SK-N-SH (cell line): ENCODE data around the gene LATS2. TPM values are rescaled to one million over a fixed set of nuclear protein-coding genes. Genes with fewer than 3 reads are reported as not detected.

Source experiments
- CTCF ChIA-PET: fragments of 300-600, 350-600 bp; formaldehyde crosslinking; extraction: SDS; loops from one replicate; lab custom pipeline; 2021; lab: Yijun Ruan, JAX
- POLR2A ChIA-PET: fragments of 350-600 bp; sonication (Branson Sonifier 250); formaldehyde crosslinking; extraction: SDS; loops from one replicate; lab custom pipeline; 2020; ENCODE audit warnings: antibody characterized with exemption, inconsistent platforms; lab: Yijun Ruan, JAX
- DNase-seq: peaks from one replicate; pipeline ENCODE4 v3.0.0; 2012
- H2AFZ ChIP-seq: fragments of 200-600 bp; sonication (generic); 2 replicates; pipeline ENCODE4 v1.8.1; 2016; ENCODE audit warnings: antibody characterized with exemption, mild to moderate bottlenecking, low read depth
- H3F3A ChIP-seq: fragments of 200-600 bp; sonication (generic); replicated peaks from 2 replicates; pipeline ENCODE3; 2016; ENCODE audit warnings: antibody characterized with exemption, mild to moderate bottlenecking; ENCODE audit not compliant: insufficient read depth
- H3K27ac ChIP-seq, 2 experiments: fragments of 200-500 bp in 1 of 2; fragments of 200-600 bp in 1 of 2; sonication (Bioruptor generic) in 1 of 2; sonication (generic), shearing (Covaris generic) in 1 of 2; 2 replicates each; pipeline versions ENCODE4 v1.5.1 to v1.6.1; 2014 to 2016; ENCODE audit warnings: low read depth in 2 of 2, inconsistent platforms in 1 of 2, low read length in 1 of 2, mild to moderate bottlenecking in 1 of 2, mixed read lengths in 1 of 2
- H3K27me3 ChIP-seq: fragments of 200-600 bp; sonication (generic), shearing (Covaris generic); 2 replicates; pipeline ENCODE4 v1.6.1; 2016; ENCODE audit warnings: mixed run types; ENCODE audit not compliant: insufficient read depth
- H3K36me3 ChIP-seq, 2 experiments: fragments of 200-500 bp in 1 of 2; fragments of 200-600 bp in 1 of 2; sonication (Bioruptor generic) in 1 of 2; sonication (generic) in 1 of 2; replicated peaks in 1 of 2; 2 replicates each; pipeline versions ENCODE3 to v1.5.1; 2014 to 2016; ENCODE audit warnings: low read length in 1 of 2, mild to moderate bottlenecking in 1 of 2; ENCODE audit not compliant: insufficient read depth in 2 of 2, control insufficient read depth in 1 of 2
- H3K4me1 ChIP-seq, 2 experiments: fragments of 200-500 bp in 1 of 2; fragments of 200-600 bp in 1 of 2; sonication (Bioruptor generic) in 1 of 2; sonication (generic), shearing (Covaris generic) in 1 of 2; 2 replicates each; pipeline versions ENCODE4 v1.5.1 to v1.6.1; 2014 to 2016; ENCODE audit warnings: low read depth in 1 of 2, low read length in 1 of 2, mixed run types in 1 of 2; ENCODE audit not compliant: insufficient read depth in 2 of 2, control insufficient read depth in 1 of 2
- H3K4me2 ChIP-seq: fragments of 200-600 bp; sonication (generic), shearing (Covaris generic); 2 replicates; pipeline ENCODE4 v1.6.1; 2017; ENCODE audit warnings: mixed run types
- H3K4me3 ChIP-seq, 2 experiments: fragments of 200-500 bp in 1 of 2; fragments of 200-600 bp in 1 of 2; sonication (Bioruptor generic) in 1 of 2; sonication (generic), shearing (Covaris generic) in 1 of 2; 2 replicates each; pipeline versions ENCODE4 v1.5.1 to v1.8.1; 2014 to 2016; ENCODE audit warnings: low read depth in 2 of 2, inconsistent platforms in 1 of 2, low read length in 1 of 2, mild to moderate bottlenecking in 1 of 2, mixed read lengths in 1 of 2, moderate library complexity in 1 of 2
- H3K79me2 ChIP-seq: fragments of 200-600 bp; sonication (generic); 2 replicates; pipeline ENCODE4 v1.8.1; 2017; ENCODE audit warnings: mild to moderate bottlenecking; ENCODE audit not compliant: insufficient read depth
- H3K9ac ChIP-seq: fragments of 200-600 bp; sonication (generic); 2 replicates; pipeline ENCODE4 v1.6.1; 2017; ENCODE audit warnings: mixed run types
- H3K9me2 ChIP-seq: fragments of 200-600 bp; sonication (generic); 2 replicates; pipeline ENCODE4 v1.6.1; 2017; ENCODE audit warnings: mixed run types
- H3K9me3 ChIP-seq: fragments of 200-600 bp; sonication (generic); 2 replicates; pipeline ENCODE4 v1.6.1; 2017; ENCODE audit warnings: mixed run types, mild to moderate bottlenecking, moderate library complexity
- H4K20me1 ChIP-seq: fragments of 200-600 bp; sonication (generic); 2 replicates; pipeline ENCODE4 v1.6.1; 2017; ENCODE audit warnings: mild to moderate bottlenecking, mixed run types; ENCODE audit not compliant: insufficient read depth
- ELF1 ChIP-seq: IDR thresholded peaks from 2 replicates; pipeline ENCODE4 v1.4.0; 2012
- EP300 ChIP-seq, 2 experiments: IDR thresholded peaks; 2 replicates each; pipeline versions ENCODE4 v1.4.0 to v1.6.1; 2012; ENCODE audit warnings: borderline replicate concordance in 1 of 2, low read depth in 1 of 2, low read length in 1 of 2
- EZH2phosphoT487 ChIP-seq: fragments of 200-600 bp; sonication (generic); IDR thresholded peaks from 2 replicates; pipeline ENCODE4 v1.6.1; 2017; ENCODE audit warnings: low read depth, mixed run types, mild to moderate bottlenecking, antibody characterized with exemption, moderate library complexity, borderline replicate concordance
- FOXM1 ChIP-seq: IDR thresholded peaks from 2 replicates; pipeline ENCODE4 v1.4.0; 2012; ENCODE audit warnings: low read depth, mild to moderate bottlenecking
- MXI1 ChIP-seq: IDR thresholded peaks from 2 replicates; pipeline ENCODE4 v1.6.1; 2012; ENCODE audit warnings: mild to moderate bottlenecking, low read depth, low read length, improper control_type of control experiment
- RAD21 ChIP-seq: IDR thresholded peaks from 2 replicates; pipeline ENCODE4 v1.6.1; 2012; ENCODE audit warnings: mild to moderate bottlenecking, low read length
- RCOR1 ChIP-seq: fragments of 150-350 bp; IDR thresholded peaks from 2 replicates; pipeline ENCODE4 v1.6.1; 2017; ENCODE audit warnings: antibody characterized with exemption, low read length
- SIN3A ChIP-seq: IDR thresholded peaks from 2 replicates; pipeline ENCODE4 v1.6.1; 2012; ENCODE audit warnings: low read depth, mild to moderate bottlenecking, low read length, moderate library complexity, borderline replicate concordance
- SMC3 ChIP-seq: IDR thresholded peaks from 2 replicates; pipeline ENCODE4 v1.6.1; 2012; ENCODE audit warnings: low read depth, low read length, improper control_type of control experiment
- TEAD4 ChIP-seq: IDR thresholded peaks from 2 replicates; pipeline ENCODE4 v1.4.0; 2012; ENCODE audit warnings: mild to moderate bottlenecking, borderline replicate concordance; ENCODE audit not compliant: insufficient read depth
- USF2 ChIP-seq: fragments of 150-350 bp; IDR thresholded peaks from 2 replicates; pipeline ENCODE4 v1.6.1; 2017; ENCODE audit warnings: antibody characterized with exemption, low read length, low read depth, borderline replicate concordance
- YY1 ChIP-seq: IDR thresholded peaks from 2 replicates; pipeline ENCODE4 v1.4.0; 2012; ENCODE audit warnings: low read depth, mild to moderate bottlenecking
- WGBS: methylation state at CpG from one replicate; pipeline ENCODE4 v1.1.6; 2017; ENCODE audit warnings: low lambda C conversion rate; 5-methylcytosine and 5-hydroxymethylcytosine counted together
- polyA plus RNA-seq, 3 experiments: library from polyadenylated mRNA; depleted of rRNA; stranded (reverse); fragments of >200 nt; gene quantifications; 2 replicates each; pipeline ENCODE4 v1.2.3, GENCODE V29; 2012
- TF ChIP-seq, protein P1 (sequence below): fragments of 150-350 bp; IDR thresholded peaks from 2 replicates; pipeline ENCODE4 v1.6.1; 2016; ENCODE audit warnings: mild to moderate bottlenecking, low read depth, low read length
- TF ChIP-seq, protein P2 (sequence below): IDR thresholded peaks from 2 replicates; pipeline ENCODE4 v1.6.1; 2012; ENCODE audit warnings: mild to moderate bottlenecking, low read depth, low read length, moderate library complexity

The LATS2 gene
- polyA plus RNA-seq, 1 of the 3 experiments (the other 2 are of a cell fraction) = 19.6 TPM

- no peaks in the 10 kb centered on the region for H4K20me1 ChIP-seq
- DNase-seq = no peak
- H3K27me3 ChIP-seq = no peaks in the 10 kb centered on the region
- no peak overlapping the region for H3K4me2 ChIP-seq
- ChIA-PET CTCF (no interaction called here), POLR2A (no interaction called here)
- no peak overlapping the region for H3K27ac ChIP-seq
- WGBS = 84% methylated on average over 2 of the region's 2 CpGs
- H3K9me3 ChIP-seq = no peaks in the 10 kb centered on the region
- H3K79me2 ChIP-seq = peaks cover 38% of the 10 kb centered on the region; the same call in 1 of the 2 replicates
- H3K4me1 ChIP-seq = no peaks in the 10 kb centered on the region
- no peak overlapping the region for H2AFZ ChIP-seq
- H3K9ac ChIP-seq = no peak overlapping the region
- no peak for TF ChIP-seq USF2
- TF ChIP-seq EZH2phosphoT487 = no peak
- no peak for TF ChIP-seq RAD21
- TF ChIP-seq RCOR1 = no peak
- no peak for TF ChIP-seq MXI1
- TF ChIP-seq, protein P1, sequence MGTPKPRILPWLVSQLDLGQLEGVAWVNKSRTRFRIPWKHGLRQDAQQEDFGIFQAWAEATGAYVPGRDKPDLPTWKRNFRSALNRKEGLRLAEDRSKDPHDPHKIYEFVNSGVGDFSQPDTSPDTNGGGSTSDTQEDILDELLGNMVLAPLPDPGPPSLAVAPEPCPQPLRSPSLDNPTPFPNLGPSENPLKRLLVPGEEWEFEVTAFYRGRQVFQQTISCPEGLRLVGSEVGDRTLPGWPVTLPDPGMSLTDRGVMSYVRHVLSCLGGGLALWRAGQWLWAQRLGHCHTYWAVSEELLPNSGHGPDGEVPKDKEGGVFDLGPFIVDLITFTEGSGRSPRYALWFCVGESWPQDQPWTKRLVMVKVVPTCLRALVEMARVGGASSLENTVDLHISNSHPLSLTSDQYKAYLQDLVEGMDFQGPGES = no peak
- no peak for TF ChIP-seq SIN3A
- no peak for TF ChIP-seq ELF1
- TF ChIP-seq FOXM1 = no peak
- no peak for TF ChIP-seq EP300 (IDR thresholded peaks at IDR 0.05; ENCODE audit: borderline replicate concordance in 1 of 2, low read depth in 1 of 2, low read length in 1 of 2)
- TF ChIP-seq YY1 = no peak
- no peak for TF ChIP-seq SMC3
- no peak for TF ChIP-seq TEAD4
- TF ChIP-seq, protein P2, sequence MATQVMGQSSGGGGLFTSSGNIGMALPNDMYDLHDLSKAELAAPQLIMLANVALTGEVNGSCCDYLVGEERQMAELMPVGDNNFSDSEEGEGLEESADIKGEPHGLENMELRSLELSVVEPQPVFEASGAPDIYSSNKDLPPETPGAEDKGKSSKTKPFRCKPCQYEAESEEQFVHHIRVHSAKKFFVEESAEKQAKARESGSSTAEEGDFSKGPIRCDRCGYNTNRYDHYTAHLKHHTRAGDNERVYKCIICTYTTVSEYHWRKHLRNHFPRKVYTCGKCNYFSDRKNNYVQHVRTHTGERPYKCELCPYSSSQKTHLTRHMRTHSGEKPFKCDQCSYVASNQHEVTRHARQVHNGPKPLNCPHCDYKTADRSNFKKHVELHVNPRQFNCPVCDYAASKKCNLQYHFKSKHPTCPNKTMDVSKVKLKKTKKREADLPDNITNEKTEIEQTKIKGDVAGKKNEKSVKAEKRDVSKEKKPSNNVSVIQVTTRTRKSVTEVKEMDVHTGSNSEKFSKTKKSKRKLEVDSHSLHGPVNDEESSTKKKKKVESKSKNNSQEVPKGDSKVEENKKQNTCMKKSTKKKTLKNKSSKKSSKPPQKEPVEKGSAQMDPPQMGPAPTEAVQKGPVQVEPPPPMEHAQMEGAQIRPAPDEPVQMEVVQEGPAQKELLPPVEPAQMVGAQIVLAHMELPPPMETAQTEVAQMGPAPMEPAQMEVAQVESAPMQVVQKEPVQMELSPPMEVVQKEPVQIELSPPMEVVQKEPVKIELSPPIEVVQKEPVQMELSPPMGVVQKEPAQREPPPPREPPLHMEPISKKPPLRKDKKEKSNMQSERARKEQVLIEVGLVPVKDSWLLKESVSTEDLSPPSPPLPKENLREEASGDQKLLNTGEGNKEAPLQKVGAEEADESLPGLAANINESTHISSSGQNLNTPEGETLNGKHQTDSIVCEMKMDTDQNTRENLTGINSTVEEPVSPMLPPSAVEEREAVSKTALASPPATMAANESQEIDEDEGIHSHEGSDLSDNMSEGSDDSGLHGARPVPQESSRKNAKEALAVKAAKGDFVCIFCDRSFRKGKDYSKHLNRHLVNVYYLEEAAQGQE = no peak
- no peak overlapping the region for H3K4me3 ChIP-seq
- peaks cover 20% of the 10 kb centered on the region for H3F3A ChIP-seq
- peaks cover 39 to 83% of the 10 kb centered on the region in 2 experiments for H3K36me3 ChIP-seq
- no peaks in the 10 kb centered on the region for H3K9me2 ChIP-seq
Observed at GRCh38 chr13:20977394-20977793, 84.0 kb downstream of the LATS2 start.
